Hematopoietic multipotent progenitor cell treated with erythropoietin and hydrocortisone succinate and interleukin-3 and kit ligand, for 4 days (in vitro differentiated cells): Measurements from ENCODE around the gene PAMR1.
A peak's percentile ranks its signal among the peaks of the same experiment; 100 is the strongest.

ENCODE experiments used
- DNase-seq: peaks from one replicate; pipeline ENCODE4 v3.0.0-alpha.2; 2015

The PAMR1 gene

GRCh38 chr11:35491231-35491871 is 34.1 kb downstream of the PAMR1 start:
- no peak for DNase-seq

- DNase-seq = no peak
Observed at GRCh38 chr11:35488117-35488516, 37.3 kb downstream of the PAMR1 start.

GRCh38 chr11:35487532-35488078 is 37.8 kb downstream of the PAMR1 start:
- peak; percentile 25 for DNase-seq

GRCh38 chr11:35486934-35487333 is 38.5 kb downstream of the PAMR1 start:
- DNase-seq = no peak

- DNase-seq = peak; percentile 8
Observed at GRCh38 chr11:35486446-35486845, 39.0 kb downstream of the PAMR1 start.

GRCh38 chr11:35485656-35486322 is 39.6 kb downstream of the PAMR1 start:
- DNase-seq = peak; percentile 86

- no peak for DNase-seq
Observed at GRCh38 chr11:35484435-35484834, 41.0 kb downstream of the PAMR1 start.

GRCh38 chr11:35483131-35483820 is 42.1 kb downstream of the PAMR1 start:
- no peak for DNase-seq

GRCh38 chr11:35479731-35480130 is 45.7 kb downstream of the PAMR1 start:
- DNase-seq = no peak

- no peak for DNase-seq
Observed at GRCh38 chr11:35478471-35479091, 46.8 kb downstream of the PAMR1 start.

GRCh38 chr11:35477901-35478300 is 47.5 kb downstream of the PAMR1 start:
- DNase-seq = no peak

- no peak for DNase-seq
Observed at GRCh38 chr11:35474688-35475087, 50.7 kb downstream of the PAMR1 start.

- no peak for DNase-seq
Observed at GRCh38 chr11:35473795-35474374, 51.5 kb downstream of the PAMR1 start.

GRCh38 chr11:35470616-35471015 is 54.8 kb downstream of the PAMR1 start:
- DNase-seq = no peak

GRCh38 chr11:35466058-35466457 is 59.4 kb downstream of the PAMR1 start:
- DNase-seq = no peak

GRCh38 chr11:35464308-35464707 is 61.1 kb downstream of the PAMR1 start:
- DNase-seq = peak; percentile 5

- DNase-seq = no peak
Observed at GRCh38 chr11:35463331-35463751, 62.1 kb downstream of the PAMR1 start.

GRCh38 chr11:35461917-35462538 is 63.4 kb downstream of the PAMR1 start:
- DNase-seq = no peak

GRCh38 chr11:35459489-35459888 is 65.9 kb downstream of the PAMR1 start:
- DNase-seq = no peak

- no peak for DNase-seq
Observed at GRCh38 chr11:35458846-35459245, 66.6 kb downstream of the PAMR1 start.

GRCh38 chr11:35454362-35454761 is 71.1 kb downstream of the PAMR1 start:
- peak; percentile 18 for DNase-seq

- DNase-seq = no peak
Observed at GRCh38 chr11:35436581-35437250, 88.7 kb downstream of the PAMR1 start.
